ENCODE data around the gene PNPO.

PNPO gene

GRCh38 chr17:47997586-47997985 is 56.2 kb downstream of the PNPO start:
- no peak overlapping the region for H3K27ac ChIP-seq (ENCODE audit: low read length)
- no peaks in the 10 kb centered on the region for H3K36me3 ChIP-seq (ENCODE audit: control insufficient read depth, insufficient read depth, low read length)
- WGBS (ENCODE audit: insufficient coverage, insufficient read length) = no CpG with 5 or more reads among the region's 7 CpGs
- H3K4me1 ChIP-seq (ENCODE audit: control insufficient read depth, insufficient read depth, low read length) = peaks cover 11% of the 10 kb centered on the region
- no peaks in the 10 kb centered on the region for H3K27me3 ChIP-seq (ENCODE audit: control insufficient read depth, insufficient read depth, low read length)
- no peaks in the 10 kb centered on the region for H3K9me3 ChIP-seq (ENCODE audit: control insufficient read depth, insufficient read depth, low read length)
- no peak overlapping the region for H3K4me3 ChIP-seq (ENCODE audit: low read length)
- DNase-seq (ENCODE audit: low read depth, low spot score) = no peak

- Histone ChIP-seq H3K4me3 (ENCODE audit: low read length) (no peak overlapping the region), H3K27me3 (ENCODE audit: control insufficient read depth, insufficient read depth, low read length) (no peaks in the 10 kb centered on the region), H3K9me3 (ENCODE audit: control insufficient read depth, insufficient read depth, low read length) (no peaks in the 10 kb centered on the region), H3K36me3 (ENCODE audit: control insufficient read depth, insufficient read depth, low read length) (no peaks in the 10 kb centered on the region), H3K4me1 (ENCODE audit: control insufficient read depth, insufficient read depth, low read length) (peaks cover 13% of the 10 kb centered on the region), H3K27ac (ENCODE audit: low read length) (no peak overlapping the region)
- DNase-seq (ENCODE audit: low read depth, low spot score) = no peak
- WGBS (ENCODE audit: insufficient coverage, insufficient read length) = no CpG with 5 or more reads among the region's 7 CpGs
Measured at GRCh38 chr17:47998044-47998443, 56.7 kb downstream of the PNPO start.
